Stomach (tissue), 9 donors: ENCODE data around the gene FAU. TPM values are rescaled to one million over a fixed set of nuclear protein-coding genes. Genes with fewer than 3 reads are reported as not detected.

Experiments
- DNase-seq, 2 donors: peaks; one replicate each; pipeline versions ENCODE4 v3.0.0 to v3.0.0-alpha.2; 2013 to 2019
- H3K27ac ChIP-seq, 5 donors: fragments of 200-600 bp in 4 of 5; sonication (generic) in 4 of 5; one replicate each; pipeline ENCODE4 v1.5.1; 2013 to 2019; ENCODE audit warnings: mild to moderate bottlenecking in 1 of 5, moderate library complexity in 1 of 5
- H3K27me3 ChIP-seq, 3 donors: fragments of 200-600 bp; sonication (generic); one replicate each; pipeline ENCODE4 v1.5.1; 2017 to 2019; ENCODE audit warnings: mixed run types in 1 of 3
- H3K36me3 ChIP-seq, 4 donors: fragments of 200-600 bp; sonication (generic); 1 replicate in 3 of 4; 2 replicates in 1 of 4; pipeline ENCODE4 v1.5.1; 2016 to 2019
- H3K4me1 ChIP-seq, 4 donors: fragments of 200-600 bp; sonication (generic); one replicate each; pipeline ENCODE4 v1.5.1; 2016 to 2019
- H3K4me3 ChIP-seq, 4 donors: fragments of 200-600 bp; sonication (generic) in 3 of 4; one replicate each; pipeline ENCODE4 v1.5.1; 2016 to 2019; ENCODE audit warnings: mild to moderate bottlenecking in 1 of 4
- H3K9me3 ChIP-seq, 4 donors: fragments of 200-600 bp; sonication (generic); one replicate each; pipeline ENCODE4 v1.5.1; 2016 to 2019
- EP300 ChIP-seq: sonication (generic); formaldehyde crosslinking; IDR thresholded peaks from one replicate; pipeline ENCODE4 v1.6.1; 2017; ENCODE audit warnings: antibody characterized with exemption
- POLR2A ChIP-seq, 4 donors: fragments of 450-650 bp; IDR thresholded peaks; one replicate each; pipeline ENCODE4 v1.6.1; 2016; ENCODE audit warnings: antibody characterized with exemption in 4 of 4, control low read depth in 2 of 4, mild to moderate bottlenecking in 1 of 4, moderate library complexity in 1 of 4
- POLR2AphosphoS5 ChIP-seq, 3 donors: sonication (generic); formaldehyde crosslinking; IDR thresholded peaks; one replicate each; pipeline ENCODE4 v1.6.1; 2016; ENCODE audit warnings: antibody characterized with exemption in 3 of 3
- WGBS, 5 donors: extraction: QIAGEN DNeasy Blood & Tissue Kit in 3 of 5; methylation state at CpG; one replicate each; pipeline versions ENCODE4 v1.1.5 to v1.1.7; 2013 to 2018; 5-methylcytosine and 5-hydroxymethylcytosine counted together
- intact Hi-C: fragments of 100-400 bp; cut with DNase I; formaldehyde crosslinking; loops from one replicate; pipeline ENCODE4 v1.15.1; 2023; ENCODE audit warnings: low total_unique reads
- polyA plus RNA-seq, 3 donors: library from polyadenylated mRNA; stranded (reverse); fragments of 200-250 nt; gene quantifications; one replicate each; pipeline ENCODE4 v1.2.3, GENCODE V29; 2013
- total RNA-seq, 5 donors: library from RNA; depleted of rRNA; stranded (reverse); fragments of >200 nt; gene quantifications; one replicate each; pipeline versions ENCODE4 v1.1.0 to v1.2.3, GENCODE V29; 2014 to 2016
- TF ChIP-seq, protein P1 (sequence below), 7 experiments: fragments of 450-650 bp in 4 of 7; fragments of 200-600 bp in 3 of 7; sonication (generic) in 3 of 7; IDR thresholded peaks; one replicate each; pipeline ENCODE4 v1.5.1; 2016 to 2019; ENCODE audit warnings: antibody characterized with exemption in 7 of 7, control low read depth in 2 of 7, mild to moderate bottlenecking in 1 of 7
- donor health status: healthy with polysubstance abuse.
- donor health status: Bipolar disorder and iron deficiency.
- donor health status: healthy.

Gene FAU
- total and polyA plus RNA-seq, 8 donors, result 456 to 1,872 (median 914) TPM

DNA sequence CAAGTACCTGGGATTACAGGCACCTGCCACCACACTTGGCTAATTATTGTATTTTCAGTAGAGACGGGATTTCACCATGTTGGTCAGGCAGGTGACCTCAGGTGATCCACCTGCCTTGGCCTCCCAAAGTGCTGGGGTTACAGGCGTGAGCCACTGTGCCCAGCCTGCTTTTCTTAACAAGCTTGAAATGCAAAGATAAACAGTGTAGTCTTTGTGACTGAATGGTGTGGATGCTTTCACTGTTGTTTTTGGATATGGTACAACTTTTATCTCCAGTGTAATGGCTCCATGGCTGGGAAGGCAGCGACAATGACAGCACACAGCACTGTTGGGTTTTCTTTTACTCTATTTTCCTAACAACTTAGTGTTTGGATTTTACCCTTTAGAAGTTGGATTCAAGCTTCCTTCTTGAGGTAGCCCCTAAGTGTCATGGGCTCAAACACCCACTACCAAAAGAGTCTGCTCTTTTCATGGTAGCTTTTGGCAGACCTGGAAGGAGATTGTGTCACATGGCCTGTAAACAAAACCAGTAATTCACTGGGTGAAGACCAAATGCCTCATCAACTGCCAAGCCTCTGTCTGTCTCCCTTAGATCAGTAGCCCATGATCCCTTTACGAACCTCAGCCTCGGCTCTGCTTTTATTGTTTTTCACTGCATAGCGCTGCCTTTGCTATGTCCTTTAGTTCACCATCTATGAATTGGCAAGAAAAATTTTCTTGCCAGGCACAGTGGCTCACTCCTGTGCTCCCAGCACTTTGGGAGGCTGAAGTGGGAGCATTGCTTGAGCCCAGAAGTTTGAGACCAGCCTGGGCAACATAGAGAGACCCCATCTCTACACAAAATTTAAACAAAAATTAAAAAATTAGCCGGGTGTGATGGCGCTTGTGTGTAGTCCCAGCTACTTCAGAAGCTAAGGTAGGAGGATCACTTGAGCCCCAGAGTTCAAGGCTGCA is 19.5 kb downstream of the FAU start:
- peak overlapping the region; percentile 28 to 78 (median 64) for H3K27ac ChIP-seq

DNA sequence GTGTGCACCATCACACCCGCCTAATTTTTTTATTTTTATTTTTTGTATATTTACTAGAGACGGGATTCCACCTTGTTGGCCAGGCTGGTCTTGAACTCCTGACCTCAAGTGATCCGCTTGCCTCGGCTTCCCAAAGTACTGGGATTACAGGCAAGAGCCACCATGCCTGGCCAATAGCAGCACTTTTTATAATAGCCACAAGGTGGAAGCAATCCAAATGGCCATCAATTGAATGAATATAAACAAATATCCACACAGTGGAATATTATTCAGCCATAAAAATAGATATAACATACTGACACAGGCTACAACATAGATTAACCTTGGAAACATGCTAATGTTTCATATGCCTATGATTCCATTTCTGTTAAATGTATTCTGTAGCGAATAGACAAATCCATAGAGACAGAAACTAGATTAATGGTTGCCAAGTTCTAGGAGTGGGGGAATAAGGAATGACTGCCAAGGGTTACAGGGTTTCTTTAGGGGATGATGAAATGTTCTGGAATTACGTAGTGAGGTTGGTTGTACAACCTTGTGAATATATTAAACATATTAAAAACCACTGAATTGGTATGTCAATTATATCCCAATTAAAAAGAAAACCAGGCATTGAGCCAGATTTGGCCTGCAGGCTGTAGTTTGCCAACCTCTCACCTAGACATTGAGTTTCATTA is 21.1 kb downstream of the FAU start:
- no peak for DNase-seq
- Histone ChIP-seq H3K27me3 (no peaks in the 10 kb centered on the region), H3K9me3 (no peaks in the 10 kb centered on the region), H3K4me3 (no peak overlapping the region), H3K4me1 (peaks cover 18 to 79% (median 56%) of the 10 kb centered on the region in 4 donors), H3K27ac (peak overlapping the region in 2 of 5 donors; percentile 17 to 64), H3K36me3 (peaks cover 0 to 35% (median 30%) of the 10 kb centered on the region in 4 donors)
- whole genome bisulfite sequencing, 5 donors, result 81 to 89% (median 84%) methylated on average over 6 of the region's 6 CpGs
- intact Hi-C loops, result no loop called here
- TF ChIP-seq, protein P1, sequence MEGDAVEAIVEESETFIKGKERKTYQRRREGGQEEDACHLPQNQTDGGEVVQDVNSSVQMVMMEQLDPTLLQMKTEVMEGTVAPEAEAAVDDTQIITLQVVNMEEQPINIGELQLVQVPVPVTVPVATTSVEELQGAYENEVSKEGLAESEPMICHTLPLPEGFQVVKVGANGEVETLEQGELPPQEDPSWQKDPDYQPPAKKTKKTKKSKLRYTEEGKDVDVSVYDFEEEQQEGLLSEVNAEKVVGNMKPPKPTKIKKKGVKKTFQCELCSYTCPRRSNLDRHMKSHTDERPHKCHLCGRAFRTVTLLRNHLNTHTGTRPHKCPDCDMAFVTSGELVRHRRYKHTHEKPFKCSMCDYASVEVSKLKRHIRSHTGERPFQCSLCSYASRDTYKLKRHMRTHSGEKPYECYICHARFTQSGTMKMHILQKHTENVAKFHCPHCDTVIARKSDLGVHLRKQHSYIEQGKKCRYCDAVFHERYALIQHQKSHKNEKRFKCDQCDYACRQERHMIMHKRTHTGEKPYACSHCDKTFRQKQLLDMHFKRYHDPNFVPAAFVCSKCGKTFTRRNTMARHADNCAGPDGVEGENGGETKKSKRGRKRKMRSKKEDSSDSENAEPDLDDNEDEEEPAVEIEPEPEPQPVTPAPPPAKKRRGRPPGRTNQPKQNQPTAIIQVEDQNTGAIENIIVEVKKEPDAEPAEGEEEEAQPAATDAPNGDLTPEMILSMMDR (IDR thresholded peaks at IDR 0.05), result no peak
- no peak for TF ChIP-seq POLR2A (IDR thresholded peaks at IDR 0.05)
- TF ChIP-seq EP300, result no peak
- no peak for TF ChIP-seq POLR2AphosphoS5 (IDR thresholded peaks at IDR 0.05)

More for the DNA sequence above, 19.5 kb downstream of the FAU start:
- intact Hi-C loops, result no loop called here
- WGBS, 5 donors, result 60 to 74% (median 63%) methylated on average over 8 of the region's 8 CpGs
- peaks cover 0 to 45% (median 38%) of the 10 kb centered on the region in 4 donors for H3K36me3 ChIP-seq
- no peak for TF ChIP-seq POLR2A (IDR thresholded peaks at IDR 0.05)
- peak in 2 of 3 donors; percentile 11 to 65 for TF ChIP-seq POLR2AphosphoS5 (IDR thresholded peaks at IDR 0.05)
- H3K9me3 ChIP-seq, result no peaks in the 10 kb centered on the region
- H3K27me3 ChIP-seq, result no peaks in the 10 kb centered on the region
- peaks cover 10 to 69% (median 44%) of the 10 kb centered on the region in 4 donors for H3K4me1 ChIP-seq
- no peak overlapping the region for H3K4me3 ChIP-seq
- peak in 1 of 2 donors; percentile 68 for DNase-seq

DNA sequence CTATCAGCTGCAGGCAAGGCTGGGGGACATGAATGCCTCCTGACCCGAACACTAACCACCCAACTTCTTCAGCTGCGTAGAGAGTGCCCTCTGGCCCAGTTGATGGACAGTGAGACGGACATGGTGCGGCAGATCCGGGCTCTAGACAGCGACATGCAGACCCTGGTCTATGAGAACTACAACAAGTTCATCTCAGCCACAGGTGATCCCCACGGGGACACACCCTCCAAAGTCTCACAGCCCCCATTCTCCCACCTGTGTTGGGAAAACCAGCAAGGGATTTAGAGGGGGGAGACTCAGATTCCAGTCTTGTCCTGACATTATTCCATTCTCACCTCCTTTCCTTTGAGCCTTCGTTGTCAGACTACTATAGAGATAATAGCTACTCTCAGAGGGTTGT is 25.0 kb downstream of the FAU start:
- Histone ChIP-seq H3K4me3 (peak overlapping the region; percentile 80 to 97 (median 85)), H3K4me1 (peaks cover 7 to 47% (median 31%) of the 10 kb centered on the region in 4 donors), H3K27me3 (no peaks in the 10 kb centered on the region), H3K36me3 (peaks cover 0 to 20% (median 18%) of the 10 kb centered on the region in 4 donors), H3K9me3 (no peaks in the 10 kb centered on the region), H3K27ac (peak overlapping the region; percentile 92 to 97 (median 96))
- intact Hi-C loops, result no loop called here
- WGBS, 5 donors, result 24 to 31% (median 25%) methylated on average over 7 to 8 of the region's 8 CpGs
- TF ChIP-seq POLR2A (IDR thresholded peaks at IDR 0.05), result no peak
- TF ChIP-seq EP300, result no peak
- TF ChIP-seq, protein P1 (IDR thresholded peaks at IDR 0.05), result no peak
- TF ChIP-seq POLR2AphosphoS5 (IDR thresholded peaks at IDR 0.05), result no peak
- DNase-seq, result no peak

DNA sequence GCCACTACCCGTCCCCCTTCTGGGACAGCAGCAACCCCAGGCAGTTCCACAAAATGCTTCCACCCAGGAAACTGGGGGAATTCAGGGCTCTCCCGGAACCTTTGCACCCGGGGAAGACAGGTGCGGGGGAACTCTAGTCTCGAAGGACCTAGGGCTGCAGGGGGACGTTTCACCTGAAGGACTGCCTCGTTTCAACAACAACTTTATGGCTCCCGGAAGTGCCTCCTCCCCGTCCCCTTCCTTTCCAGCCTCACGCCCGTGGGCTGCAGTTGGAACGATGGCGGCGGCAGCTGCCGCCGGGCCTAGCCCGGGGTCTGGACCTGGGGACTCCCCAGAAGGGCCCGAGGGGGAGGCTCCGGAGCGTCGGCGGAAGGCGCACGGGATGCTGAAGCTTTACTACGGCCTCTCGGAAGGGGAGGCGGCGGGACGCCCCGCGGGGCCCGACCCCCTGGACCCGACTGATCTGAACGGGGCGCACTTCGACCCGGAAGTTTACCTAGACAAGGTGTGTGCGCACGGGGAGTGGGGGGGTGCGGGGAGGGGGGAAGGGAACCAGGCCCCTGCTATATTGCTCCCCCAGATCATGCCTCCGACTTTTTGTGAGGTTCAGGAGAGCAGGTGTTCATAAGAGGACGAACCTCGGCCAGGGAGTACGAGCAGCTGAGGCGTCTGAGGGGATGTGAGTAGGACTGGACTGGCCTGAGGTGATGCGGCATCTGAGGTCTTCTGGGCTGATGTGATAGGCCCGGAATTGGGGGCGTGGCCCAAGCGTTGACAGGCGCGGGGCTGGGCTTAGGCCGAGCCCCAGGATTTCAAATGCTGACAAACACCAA is 25.7 kb downstream of the FAU start, which contains the start of gene VPS51:
Gene VPS51 (plus strand): TSS at position 241 of the 833 bp plus-strand sequence. CDS start 37 bp downstream, at position 278.
- peaks cover 0 to 20% (median 18%) of the 10 kb centered on the region in 4 donors for H3K36me3 ChIP-seq
- intact Hi-C loops, result no loop called here
- H3K27me3 ChIP-seq, result no peaks in the 10 kb centered on the region
- peak; percentile 87 to 96 (median 89) for TF ChIP-seq POLR2AphosphoS5 (IDR thresholded peaks at IDR 0.05)
- TF ChIP-seq POLR2A (IDR thresholded peaks at IDR 0.05), result no peak
- TF ChIP-seq, protein P1 (IDR thresholded peaks at IDR 0.05), result peak in 1 of 7 experiments; percentile 37
- no peak for TF ChIP-seq EP300
- H3K4me1 ChIP-seq, result peaks cover 7 to 40% (median 28%) of the 10 kb centered on the region in 4 donors
- no peaks in the 10 kb centered on the region for H3K9me3 ChIP-seq
- WGBS, 5 donors, result 0 to 1% (median 1%) methylated on average over 34 to 52 of the region's 52 CpGs
- peak within 1 kb of the TSS; percentile 92 to 97 (median 96) for H3K27ac ChIP-seq
- H3K4me3 ChIP-seq, result peak within 1 kb of the TSS; percentile 80 to 97 (median 85)
- DNase-seq, result peak; percentile 92 to 96
